Measurements from ENCODE around the gene CHAT. TPM values are rescaled to one million over a fixed set of nuclear protein-coding genes. Genes with fewer than 3 reads are reported as not detected.
A peak's percentile ranks its signal among the peaks of the same experiment; 100 is the strongest.

Gene CHAT
- not detected for total RNA-seq

- no peaks in the 10 kb centered on the region for H3K9me3 ChIP-seq
- intact Hi-C loops (cut with DNase I), result no loop called here
- no peak for TF ChIP-seq POLR2A (IDR thresholded peaks at IDR 0.05)
- peaks cover 12 to 48% (median 13%) of the 10 kb centered on the region in 3 donors for H3K4me1 ChIP-seq
- peaks cover 21 to 100% (median 40%) of the 10 kb centered on the region in 4 donors for H3K27me3 ChIP-seq
- H3K27ac ChIP-seq, result no peak within 1 kb of the TSS
- H3K4me3 ChIP-seq, result no peak within 1 kb of the TSS
- no peaks in the 10 kb centered on the region for H3K36me3 ChIP-seq
- no peak for DNase-seq
- 3 to 4% methylated on average over 3 to 7 of the region's 10 CpGs for WGBS, 2 donors
Measured at GRCh38 chr10:49613882-49614241, at the start of gene CHAT. Gene CHAT (plus strand): TSS chr10:49614037. CDS start chr10:49614190, 153 bp downstream.

- TF ChIP-seq POLR2A (IDR thresholded peaks at IDR 0.05) (no peak), CTCF (IDR thresholded peaks at IDR 0.05) (no peak)
- intact Hi-C loops (cut with DNase I), result no loop called here
- H3K4me3 ChIP-seq, result no peak overlapping the region
- peaks cover 0 to 7% (median 0%) of the 10 kb centered on the region in 3 donors for H3K9me3 ChIP-seq
- DNase-seq, result no peak
- H3K27ac ChIP-seq, result no peak overlapping the region
- no peaks in the 10 kb centered on the region for H3K4me1 ChIP-seq
- peaks cover 0 to 47% (median 0%) of the 10 kb centered on the region in 4 donors for H3K27me3 ChIP-seq
- H3K36me3 ChIP-seq, result no peaks in the 10 kb centered on the region
- 71 to 80% methylated on average over 4 of the region's 4 CpGs for WGBS, 2 donors
Measured at GRCh38 chr10:49564461-49565009, 49.3 kb upstream of the CHAT start.

GRCh38 chr10:49567810-49568209 is 46.0 kb upstream of the CHAT start:
- intact Hi-C loops (cut with DNase I), result no loop called here
- Histone ChIP-seq H3K27ac (no peak overlapping the region), H3K36me3 (no peaks in the 10 kb centered on the region), H3K4me3 (no peak overlapping the region), H3K4me1 (no peaks in the 10 kb centered on the region), H3K9me3 (peaks cover 0 to 7% (median 0%) of the 10 kb centered on the region in 3 donors), H3K27me3 (peaks cover 0 to 27% (median 0%) of the 10 kb centered on the region in 4 donors)
- WGBS, 2 donors, result 83 to 89% methylated on average over 1 of the region's 1 CpG
- no peak for TF ChIP-seq CTCF (IDR thresholded peaks at IDR 0.05)
- TF ChIP-seq POLR2A (IDR thresholded peaks at IDR 0.05), result no peak
- no peak for DNase-seq

GRCh38 chr10:49568235-49568634 is 45.6 kb upstream of the CHAT start:
- H3K9me3 ChIP-seq, result peaks cover 0 to 7% (median 0%) of the 10 kb centered on the region in 3 donors
- no peak for DNase-seq
- no peaks in the 10 kb centered on the region for H3K36me3 ChIP-seq
- no peaks in the 10 kb centered on the region for H3K4me1 ChIP-seq
- 29 to 42% methylated on average over 2 of the region's 2 CpGs for WGBS, 2 donors
- no peak overlapping the region for H3K27ac ChIP-seq
- TF ChIP-seq POLR2A (IDR thresholded peaks at IDR 0.05) (no peak), CTCF (IDR thresholded peaks at IDR 0.05) (no peak)
- intact Hi-C loops (cut with DNase I), result no loop called here
- H3K27me3 ChIP-seq, result peaks cover 0 to 26% (median 0%) of the 10 kb centered on the region in 4 donors
- H3K4me3 ChIP-seq, result no peak overlapping the region

- peaks cover 0 to 17% (median 0%) of the 10 kb centered on the region in 4 donors for H3K27me3 ChIP-seq
- no peaks in the 10 kb centered on the region for H3K36me3 ChIP-seq
- no peak for TF ChIP-seq CTCF (IDR thresholded peaks at IDR 0.05)
- peaks cover 0 to 7% (median 0%) of the 10 kb centered on the region in 3 donors for H3K9me3 ChIP-seq
- WGBS, 2 donors, result 19 to 31% methylated on average over 3 of the region's 3 CpGs
- no peaks in the 10 kb centered on the region for H3K4me1 ChIP-seq
- H3K27ac ChIP-seq, result peak overlapping the region in 1 of 4 donors; percentile 39
- no peak for DNase-seq
- no peak overlapping the region for H3K4me3 ChIP-seq
- intact Hi-C loops (cut with DNase I), result no loop called here
Measured at GRCh38 chr10:49569031-49569631, 44.7 kb upstream of the CHAT start.

All from esophagus squamous epithelium (tissue), 5 donors.